ENCODE measurements around the gene ASAP2. TPM values are rescaled to one million over a fixed set of nuclear protein-coding genes. Genes with fewer than 3 reads are reported as not detected.

The ASAP2 gene
- total RNA-seq, 1 experiment from 2014 or later, result 14.3 TPM

GRCh38 chr2:9373047-9373446 lies 166.4 kb downstream of the ASAP2 start:
- no peak for TF ChIP-seq RELA (CRISPR knock-in tag; IDR thresholded peaks at IDR 0.05; ENCODE audit: borderline replicate concordance)
- TF ChIP-seq CREB1 (CRISPR knock-in tag; IDR thresholded peaks at IDR 0.05), result no peak
- no peak for TF ChIP-seq IRF2 (CRISPR knock-in tag; IDR thresholded peaks at IDR 0.05; ENCODE audit: borderline replicate concordance, low read depth)
- no peak for TF ChIP-seq ARID4B (CRISPR knock-in tag; IDR thresholded peaks at IDR 0.05; ENCODE audit: borderline replicate concordance)
- no peak for TF ChIP-seq MAX (CRISPR knock-in tag; IDR thresholded peaks at IDR 0.05)
- no peak for TF ChIP-seq JUN (CRISPR knock-in tag; IDR thresholded peaks at IDR 0.05)
- no peak for TF ChIP-seq TCF7 (CRISPR knock-in tag; IDR thresholded peaks at IDR 0.05; ENCODE audit: low read depth)
- no peak for TF ChIP-seq SMAD4 (CRISPR knock-in tag; IDR thresholded peaks at IDR 0.05)
- no peak for TF ChIP-seq ERG (CRISPR knock-in tag; IDR thresholded peaks at IDR 0.05)
- no peak for TF ChIP-seq ATF3 (CRISPR knock-in tag; conservative IDR thresholded peaks at IDR 0.05)
- no peak for TF ChIP-seq HMGXB4 (CRISPR knock-in tag; IDR thresholded peaks at IDR 0.05)
- no peak for TF ChIP-seq ZNF138 (CRISPR knock-in tag; conservative IDR thresholded peaks at IDR 0.05)
- TF ChIP-seq PRDM15 (CRISPR knock-in tag; IDR thresholded peaks at IDR 0.05), result no peak
- TF ChIP-seq GABPB1 (CRISPR knock-in tag; IDR thresholded peaks at IDR 0.05), result no peak
- no peak for TF ChIP-seq AR (CRISPR knock-in tag; IDR thresholded peaks at IDR 0.05)
- no peak for TF ChIP-seq MXD4 (CRISPR knock-in tag; IDR thresholded peaks at IDR 0.05; ENCODE audit: borderline replicate concordance)
- TF ChIP-seq ZNF425 (CRISPR knock-in tag; conservative IDR thresholded peaks at IDR 0.05), result no peak
- TF ChIP-seq ATF2 (CRISPR knock-in tag; IDR thresholded peaks at IDR 0.05; ENCODE audit: borderline replicate concordance, low read depth), result no peak
- no peaks in the 10 kb centered on the region for H3K27me3 Mint-ChIP-seq (ENCODE audit: low read depth)
- no peaks in the 10 kb centered on the region for H3K9me3 Mint-ChIP-seq
- ChIA-PET POLR2A (no interaction called here), CTCF (no interaction called here)
- peaks cover 18% of the 10 kb centered on the region for H3K4me1 Mint-ChIP-seq
- ATAC-seq, result no peak
- H3K27ac Mint-ChIP-seq, result no peak overlapping the region
- peaks cover 7% of the 10 kb centered on the region for H3K36me3 Mint-ChIP-seq
- DNase-seq (ENCODE audit: low spot score), result no peak
- no peak overlapping the region for H3K4me3 Mint-ChIP-seq

Data from WTC11 (cell line).